GM23338 (cell line): Measurements from ENCODE around the gene KCTD21. TPM values are rescaled to one million over a fixed set of nuclear protein-coding genes. Genes with fewer than 3 reads are reported as not detected.
A peak's percentile ranks its signal among the peaks of the same experiment; 100 is the strongest.

Experiments used
- ATAC-seq: fragments of 200-7000 bp; cut with Tn5 transposase; 3 replicates; pipeline ENCODE4 v1.9.1; 2020
- DNase-seq: peaks from one replicate; pipeline ENCODE4 v3.0.0-alpha.2; 2015; ENCODE audit warnings: low spot score
- H2AFZ ChIP-seq: fragments of 200-600 bp; sonication (generic); 2 replicates; pipeline ENCODE4 v1.8.0; 2016; ENCODE audit warnings: antibody characterized with exemption, mild to moderate bottlenecking, moderate library complexity
- H3F3A ChIP-seq: fragments of 200-600 bp; sonication (generic); replicated peaks from 2 replicates; pipeline ENCODE4 v1.8.0; 2017; ENCODE audit warnings: antibody characterized with exemption, mixed run types, low read depth
- H3K27ac ChIP-seq: fragments of 200-600 bp; sonication (generic); 2 replicates; pipeline ENCODE4 v1.6.1; 2016; ENCODE audit warnings: low read depth
- H3K27me3 ChIP-seq: fragments of 200-600 bp; sonication (generic); 2 replicates; pipeline ENCODE4 v1.8.0; 2016; ENCODE audit warnings: mild to moderate bottlenecking, mixed run types, moderate library complexity; ENCODE audit not compliant: insufficient read depth
- H3K36me3 ChIP-seq: fragments of 200-600 bp; sonication (generic); 2 replicates; pipeline ENCODE4 v1.8.0; 2016; ENCODE audit warnings: mild to moderate bottlenecking; ENCODE audit not compliant: insufficient read depth
- H3K4me1 ChIP-seq: fragments of 200-600 bp; sonication (generic); 2 replicates; pipeline ENCODE4 v1.8.0; 2016; ENCODE audit warnings: mild to moderate bottlenecking, moderate library complexity; ENCODE audit not compliant: insufficient read depth
- H3K4me2 ChIP-seq: fragments of 200-600 bp; sonication (generic); 2 replicates; pipeline ENCODE4 v1.7.1; 2017; ENCODE audit warnings: mixed run types
- H3K4me3 ChIP-seq: fragments of 200-600 bp; sonication (generic); 2 replicates; pipeline ENCODE4 v1.6.1; 2016; ENCODE audit warnings: mixed run types
- H3K79me2 ChIP-seq: fragments of 200-600 bp; sonication (generic); replicated peaks from 2 replicates; pipeline ENCODE4 v1.8.0; 2017; ENCODE audit warnings: mild to moderate bottlenecking; ENCODE audit not compliant: insufficient read depth
- H3K9me2 ChIP-seq: fragments of 200-600 bp; sonication (generic); 2 replicates; pipeline ENCODE4 v1.8.0; 2017; ENCODE audit not compliant: insufficient read depth
- H4K20me1 ChIP-seq: fragments of 200-600 bp; sonication (generic); replicated peaks from 2 replicates; pipeline ENCODE4 v1.8.0; 2017; ENCODE audit warnings: mild to moderate bottlenecking; ENCODE audit not compliant: insufficient read depth
- H3K27ac Mint-ChIP-seq: 2 replicates; pipeline ENCODE4 v1.8.0; 2020; ENCODE audit warnings: inconsistent platforms, mild to moderate bottlenecking, moderate library complexity, mixed read lengths
- H3K27me3 Mint-ChIP-seq: 3 replicates; pipeline ENCODE4 v1.8.0; 2022; ENCODE audit warnings: low read depth, mild to moderate bottlenecking, moderate library complexity, mixed read lengths, inconsistent platforms; ENCODE audit not compliant: insufficient read depth, poor library complexity
- H3K36me3 Mint-ChIP-seq: 3 replicates; pipeline ENCODE4 v1.8.0; 2021; ENCODE audit warnings: low read depth, mild to moderate bottlenecking, inconsistent platforms, moderate library complexity, mixed read lengths
- H3K4me1 Mint-ChIP-seq: 3 replicates; pipeline ENCODE4 v1.8.0; 2020; ENCODE audit warnings: mild to moderate bottlenecking, inconsistent platforms, mixed read lengths
- H3K4me3 Mint-ChIP-seq: 3 replicates; pipeline ENCODE4 v1.8.0; 2021; ENCODE audit warnings: moderate library complexity, mild to moderate bottlenecking, inconsistent platforms, mixed read lengths
- H3K9me3 Mint-ChIP-seq: 3 replicates; pipeline ENCODE4 v1.8.0; 2020; ENCODE audit warnings: moderate library complexity, mild to moderate bottlenecking, inconsistent platforms, mixed read lengths
- CREB1 ChIP-seq: fragments of 250-450 bp; sonication (Bioruptor Pico); IDR thresholded peaks from 2 replicates; pipeline ENCODE4 v1.5.0; 2020; ENCODE audit warnings: low read depth, mild to moderate bottlenecking, moderate library complexity
- ETS1 ChIP-seq: IDR thresholded peaks from 2 replicates; pipeline ENCODE4 v1.6.1; 2016; ENCODE audit warnings: antibody characterized with exemption
- JUNB ChIP-seq: IDR thresholded peaks from one replicate; pipeline ENCODE4 v1.6.1; 2016; ENCODE audit warnings: antibody characterized with exemption; ENCODE audit not compliant: unreplicated experiment
- NANOG ChIP-seq: IDR thresholded peaks from 2 replicates; pipeline ENCODE4 v1.6.1; 2016; ENCODE audit warnings: antibody characterized with exemption, borderline replicate concordance
- POLR2AphosphoS5 ChIP-seq: IDR thresholded peaks from 2 replicates; pipeline ENCODE4 v1.6.1; 2016; ENCODE audit warnings: antibody characterized with exemption, low read depth
- REST ChIP-seq: IDR thresholded peaks from one replicate; pipeline ENCODE4 v1.6.1; 2018; ENCODE audit warnings: antibody characterized with exemption; ENCODE audit not compliant: unreplicated experiment
- STAT1 ChIP-seq: IDR thresholded peaks from one replicate; pipeline ENCODE4 v1.6.1; 2016; ENCODE audit warnings: antibody characterized with exemption; ENCODE audit not compliant: unreplicated experiment
- ZNF114 ChIP-seq: fragments of 250-450 bp; sonication (Bioruptor Pico); IDR thresholded peaks from 2 replicates; pipeline ENCODE4 v1.5.0; 2020; ENCODE audit warnings: mild to moderate bottlenecking, moderate library complexity
- ZNF331 ChIP-seq: fragments of 250-450 bp; sonication (Bioruptor Pico); IDR thresholded peaks from 2 replicates; pipeline ENCODE4 v1.5.0; 2020; ENCODE audit warnings: low read depth, mild to moderate bottlenecking, moderate library complexity
- polyA plus RNA-seq: library from polyadenylated mRNA; unstranded; fragments of >200 nt; fragmentation: Nextera tagmentation; extraction: Ambion mirVana; gene quantifications from 2 replicates; pipeline ENCODE4 v1.2.1, GENCODE V29; 2016
- total RNA-seq: library from RNA; depleted of rRNA; stranded (reverse); fragments of >200 nt; shearing (Covaris generic); gene quantifications from 2 replicates; pipeline ENCODE4 v1.2.3, GENCODE V29; 2014
- TF ChIP-seq, protein P1 (sequence below), 2 experiments: fragments of 200-600 bp in 1 of 2; sonication (generic) in 1 of 2; conservative IDR thresholded peaks; 2 replicates each; pipeline versions ENCODE4 v1.5.1 to v1.6.1; 2016 to 2017; ENCODE audit warnings: antibody characterized with exemption in 2 of 2, low read depth in 2 of 2, mild to moderate bottlenecking in 2 of 2, moderate library complexity in 1 of 2

Gene KCTD21
- total and polyA plus RNA-seq, 2 experiments from 2014 or later = 1.0 to 3.7 TPM

GRCh38 chr11:78192223-78192719, 3.8 kb upstream of the KCTD21 start:
- no peak overlapping the region for H3K4me3 ChIP-seq
- Mint-ChIP-seq H3K36me3 (no peaks in the 10 kb centered on the region; the same call in 2 of the 3 replicates), H3K4me3 (no peak overlapping the region), H3K4me1 (peaks cover 16% of the 10 kb centered on the region), H3K27ac (no peak overlapping the region), H3K9me3 (no peaks in the 10 kb centered on the region), H3K27me3 (peaks cover 12% of the 10 kb centered on the region)
- H3K79me2 ChIP-seq = no peaks in the 10 kb centered on the region
- no peak for DNase-seq
- H3K27me3 ChIP-seq = no peaks in the 10 kb centered on the region
- no peak overlapping the region for H3K27ac ChIP-seq
- no peak overlapping the region for H3K4me2 ChIP-seq
- H3K4me1 ChIP-seq = peaks cover 13% of the 10 kb centered on the region; the same call in 1 of the 2 replicates
- H3F3A ChIP-seq = 0 out of 2 replicates have a peak, but pooled peaks cover 8% of the 10 kb centered on the region
- H2AFZ ChIP-seq = no peak overlapping the region
- H3K9me2 ChIP-seq = no peaks in the 10 kb centered on the region
- no peak for ATAC-seq
- H4K20me1 ChIP-seq = no peaks in the 10 kb centered on the region; the same call in 1 of the 2 replicates
- TF ChIP-seq ZNF114 (CRISPR knock-in tag) (no peak), CREB1 (CRISPR knock-in tag) (no peak), JUNB (no peak), REST (no peak)
- TF ChIP-seq, protein P1, sequence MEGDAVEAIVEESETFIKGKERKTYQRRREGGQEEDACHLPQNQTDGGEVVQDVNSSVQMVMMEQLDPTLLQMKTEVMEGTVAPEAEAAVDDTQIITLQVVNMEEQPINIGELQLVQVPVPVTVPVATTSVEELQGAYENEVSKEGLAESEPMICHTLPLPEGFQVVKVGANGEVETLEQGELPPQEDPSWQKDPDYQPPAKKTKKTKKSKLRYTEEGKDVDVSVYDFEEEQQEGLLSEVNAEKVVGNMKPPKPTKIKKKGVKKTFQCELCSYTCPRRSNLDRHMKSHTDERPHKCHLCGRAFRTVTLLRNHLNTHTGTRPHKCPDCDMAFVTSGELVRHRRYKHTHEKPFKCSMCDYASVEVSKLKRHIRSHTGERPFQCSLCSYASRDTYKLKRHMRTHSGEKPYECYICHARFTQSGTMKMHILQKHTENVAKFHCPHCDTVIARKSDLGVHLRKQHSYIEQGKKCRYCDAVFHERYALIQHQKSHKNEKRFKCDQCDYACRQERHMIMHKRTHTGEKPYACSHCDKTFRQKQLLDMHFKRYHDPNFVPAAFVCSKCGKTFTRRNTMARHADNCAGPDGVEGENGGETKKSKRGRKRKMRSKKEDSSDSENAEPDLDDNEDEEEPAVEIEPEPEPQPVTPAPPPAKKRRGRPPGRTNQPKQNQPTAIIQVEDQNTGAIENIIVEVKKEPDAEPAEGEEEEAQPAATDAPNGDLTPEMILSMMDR (conservative IDR thresholded peaks at IDR 0.05; ENCODE audit: low read depth in 2 of 2) = no peak
- no peaks in the 10 kb centered on the region for H3K36me3 ChIP-seq

- Histone ChIP-seq H3K36me3 (no peaks in the 10 kb centered on the region), H3K27ac (no peak overlapping the region), H3K79me2 (no peaks in the 10 kb centered on the region), H3K27me3 (no peaks in the 10 kb centered on the region), H3K4me1 (peaks cover 15% of the 10 kb centered on the region; the same call in 1 of the 2 replicates), H4K20me1 (no peaks in the 10 kb centered on the region; the same call in 1 of the 2 replicates), H3F3A (0 out of 2 replicates have a peak, but pooled peaks cover 8% of the 10 kb centered on the region), H3K9me2 (no peaks in the 10 kb centered on the region), H3K4me3 (no peak overlapping the region), H2AFZ (no peak overlapping the region), H3K4me2 (no peak overlapping the region)
- DNase-seq (no peak), ATAC-seq (no peak)
- H3K9me3 Mint-ChIP-seq = no peaks in the 10 kb centered on the region
- H3K27ac Mint-ChIP-seq = peak overlapping the region; percentile 28; the same call in 1 of the 2 replicates
- H3K36me3 Mint-ChIP-seq = no peaks in the 10 kb centered on the region
- peaks cover 18% of the 10 kb centered on the region for H3K27me3 Mint-ChIP-seq
- peaks cover 21% of the 10 kb centered on the region for H3K4me1 Mint-ChIP-seq
- H3K4me3 Mint-ChIP-seq = no peak overlapping the region
- no peak for TF ChIP-seq ZNF331 (CRISPR knock-in tag)
- no peak for TF ChIP-seq ETS1
- no peak for TF ChIP-seq POLR2AphosphoS5
- TF ChIP-seq REST = no peak
- TF ChIP-seq, protein P1 (conservative IDR thresholded peaks at IDR 0.05; ENCODE audit: low read depth in 2 of 2) = no peak
- TF ChIP-seq JUNB = no peak
- TF ChIP-seq STAT1 = no peak
- no peak for TF ChIP-seq NANOG
- no peak for TF ChIP-seq CREB1 (CRISPR knock-in tag)
- TF ChIP-seq ZNF114 (CRISPR knock-in tag) = no peak
Measured at GRCh38 chr11:78190871-78191538, 2.6 kb upstream of the KCTD21 start.
